PC-9 (cell line): ENCODE measurements around the gene TIAM2.

Source experiments
- CTCF ChIP-seq: fragments of 200-600 bp; sonication (generic); conservative IDR thresholded peaks from 2 replicates; pipeline ENCODE4 v1.6.1; 2017; ENCODE audit warnings: mixed run types, antibody characterized with exemption, mild to moderate bottlenecking, moderate library complexity
- EZH2 ChIP-seq: fragments of 200-600 bp; sonication (generic); IDR thresholded peaks from 2 replicates; pipeline ENCODE4 v1.8.0; 2017; ENCODE audit warnings: antibody characterized with exemption, low read depth

DNA sequence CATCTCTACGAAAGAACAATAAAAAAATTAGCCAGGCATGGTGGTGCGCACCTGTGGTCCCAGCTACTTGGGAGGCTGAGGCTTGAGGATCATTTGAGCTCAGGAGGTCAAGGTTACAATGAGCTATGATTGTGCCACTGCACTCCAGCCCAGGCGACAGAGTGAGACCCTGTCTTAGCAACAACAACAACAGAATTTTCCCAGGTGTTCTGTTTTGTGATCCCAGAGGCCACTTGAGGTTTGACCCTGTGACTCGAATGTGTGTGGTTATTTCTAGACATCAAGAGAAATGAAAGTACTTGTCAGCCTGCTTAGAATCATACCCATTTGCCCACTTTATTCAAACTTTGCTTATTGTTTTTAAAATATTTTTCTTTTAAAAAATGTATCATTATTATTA, 151.1 kb downstream of the TIAM2 start:
- no peak for TF ChIP-seq CTCF
- TF ChIP-seq EZH2 = no peak
